ENCODE data around the gene ELP4.

ELP4 gene

DNA sequence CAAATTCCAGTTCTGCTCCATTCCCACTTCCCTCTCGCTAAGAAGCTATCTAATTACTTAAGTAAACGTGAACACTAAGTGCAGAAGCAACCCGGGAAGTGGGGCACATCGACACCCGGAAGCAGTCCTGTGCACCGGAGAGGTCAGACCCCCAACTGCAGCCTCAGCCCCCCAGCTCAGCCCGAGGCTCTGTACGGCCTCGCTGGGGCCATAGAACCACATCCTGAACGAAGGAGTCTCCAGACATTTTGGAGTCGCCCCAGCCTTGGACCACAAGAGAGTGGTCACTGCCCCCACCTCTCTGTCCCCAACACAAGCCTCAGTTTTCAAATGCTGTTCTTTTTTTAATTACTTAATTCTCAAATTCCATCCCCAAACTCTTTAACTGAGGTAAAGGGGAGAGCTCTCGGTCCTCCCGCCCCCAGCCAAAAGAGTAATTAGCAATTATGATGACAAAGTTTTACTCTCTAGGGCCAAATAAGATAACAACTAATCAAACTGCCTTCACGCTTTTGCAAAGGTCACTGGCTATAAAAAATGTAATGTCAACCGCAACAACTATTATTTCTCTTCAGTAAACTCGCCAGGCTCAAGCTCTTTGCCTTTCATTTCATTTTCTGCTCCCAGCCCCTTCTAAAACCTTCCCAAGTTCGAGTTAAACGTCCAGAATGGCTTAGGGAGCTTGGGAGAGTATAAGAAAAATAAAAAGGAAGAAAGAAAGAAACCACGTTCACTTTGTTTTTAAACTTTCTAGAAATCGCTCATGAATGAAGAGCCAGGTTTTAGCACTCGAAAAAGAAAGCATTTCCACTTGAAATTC, 299.4 kb downstream of the ELP4 start:
- no peak for DNase-seq (ENCODE audit: extremely low read depth in 1 of 2, low read depth in 1 of 2)

DNA sequence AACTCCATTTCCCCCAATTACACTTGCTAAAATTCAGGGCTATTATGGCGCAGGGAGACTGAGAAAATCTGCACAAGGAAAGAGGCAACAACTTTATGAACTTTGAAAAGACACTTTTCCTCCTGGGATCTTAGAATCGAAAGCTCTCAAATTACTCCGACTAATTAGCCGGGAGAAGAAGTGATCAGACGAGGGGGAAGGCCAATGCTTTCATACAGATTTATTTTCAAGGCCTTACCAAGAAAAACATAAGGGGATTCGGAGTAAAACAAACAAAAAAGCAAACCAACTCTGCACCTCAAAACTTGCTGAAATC, 299.9 kb downstream of the ELP4 start:
- no peak for DNase-seq (ENCODE audit: extremely low read depth in 1 of 2, low read depth in 1 of 2)

DNA sequence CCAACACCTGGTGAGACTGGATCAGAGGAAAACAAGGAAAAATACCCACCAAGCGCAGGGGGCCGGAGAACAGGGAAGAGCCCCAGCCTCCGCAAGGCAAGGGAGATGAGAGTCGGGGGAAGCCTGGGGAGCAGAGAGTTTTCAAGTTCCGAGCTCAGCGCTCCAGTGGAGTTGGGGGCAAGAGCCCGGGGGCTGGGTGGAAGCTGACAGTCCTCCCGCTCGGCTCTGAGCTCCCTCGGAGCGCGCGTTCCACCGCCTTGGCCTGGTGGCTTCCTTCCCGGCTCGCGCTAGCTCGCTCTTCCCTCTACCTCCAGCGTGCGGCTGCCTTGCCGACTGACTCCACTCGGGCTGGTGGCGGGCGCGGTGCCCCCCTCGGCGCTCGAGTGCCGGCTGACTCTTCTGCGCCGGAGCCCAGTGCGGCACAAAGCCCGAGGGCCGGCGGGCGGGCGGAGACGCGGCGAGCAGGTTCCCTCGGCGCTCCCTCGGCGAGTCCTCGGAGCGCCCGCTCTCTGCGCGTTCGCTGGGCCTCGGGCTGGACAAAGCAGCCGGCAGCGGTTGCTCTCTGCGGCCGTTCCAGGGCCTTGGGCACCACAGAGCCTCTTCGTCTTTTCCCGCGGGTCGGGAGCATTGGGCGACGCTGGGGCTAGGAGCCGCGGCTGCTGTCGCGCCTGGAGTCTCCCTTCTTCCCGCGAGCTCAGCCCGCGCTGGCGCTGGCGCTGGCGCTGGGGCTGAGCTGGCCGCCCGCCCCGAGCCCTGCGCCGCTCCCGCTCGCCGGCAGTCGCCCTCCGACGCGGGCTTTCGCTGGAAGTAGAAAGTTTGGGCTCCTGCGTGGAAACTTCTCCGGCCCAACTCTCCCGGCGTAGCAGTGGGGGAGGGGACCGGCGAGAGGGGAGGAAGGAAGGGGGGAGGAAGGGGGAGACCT, 300.6 kb downstream of the ELP4 start:
- no peak for DNase-seq (ENCODE audit: extremely low read depth in 1 of 2, low read depth in 1 of 2)

DNA sequence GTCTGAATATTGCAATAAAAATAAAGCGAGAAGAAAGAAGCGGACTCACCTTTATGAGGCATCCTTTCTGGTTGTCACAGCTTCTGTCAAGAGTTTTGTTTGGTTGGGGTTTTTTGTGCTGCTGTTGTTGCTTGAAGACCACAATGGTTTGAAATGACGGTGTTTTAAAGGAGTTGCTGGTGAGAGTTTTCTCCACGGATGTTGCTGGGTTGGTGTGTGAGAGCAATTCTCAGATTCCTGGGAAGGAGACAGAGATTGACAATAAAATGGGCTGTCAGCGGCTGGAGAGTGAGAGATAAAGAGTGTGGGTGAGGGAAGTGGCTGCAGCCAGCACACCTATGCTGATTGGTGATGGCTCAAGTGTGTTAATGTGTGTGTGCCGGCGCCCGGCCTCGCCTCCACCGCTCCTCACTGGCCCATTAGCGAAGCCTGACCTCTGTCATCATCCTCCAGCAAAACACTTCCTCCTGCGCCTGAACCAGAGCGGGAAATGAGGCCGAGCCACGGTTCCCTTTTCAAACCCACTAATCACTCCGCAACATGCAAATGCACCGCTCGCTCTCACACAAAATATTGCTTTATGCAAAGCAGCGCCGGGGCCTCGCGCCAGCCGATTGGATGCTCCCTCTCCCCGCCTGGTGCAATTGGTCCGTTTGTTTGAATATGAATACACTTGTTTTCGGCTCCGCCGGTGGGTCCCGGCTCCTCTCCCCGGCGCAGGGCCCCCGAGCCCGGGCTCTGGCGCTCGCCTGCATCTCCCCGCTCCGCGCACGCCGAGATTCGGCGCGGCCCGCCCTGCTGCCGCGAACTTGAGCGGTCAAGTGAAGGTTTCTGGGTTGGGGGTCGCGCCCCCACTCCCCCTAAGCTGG, 301.4 kb downstream of the ELP4 start, which contains the start of gene PAX6:
PAX6 (minus strand) TSS at position 544 of the 869 bp plus-strand sequence. CDS start 4,911 bp downstream, outside the sequence.
- DNase-seq (ENCODE audit: extremely low read depth in 1 of 2, low read depth in 1 of 2), result no peak

DNA sequence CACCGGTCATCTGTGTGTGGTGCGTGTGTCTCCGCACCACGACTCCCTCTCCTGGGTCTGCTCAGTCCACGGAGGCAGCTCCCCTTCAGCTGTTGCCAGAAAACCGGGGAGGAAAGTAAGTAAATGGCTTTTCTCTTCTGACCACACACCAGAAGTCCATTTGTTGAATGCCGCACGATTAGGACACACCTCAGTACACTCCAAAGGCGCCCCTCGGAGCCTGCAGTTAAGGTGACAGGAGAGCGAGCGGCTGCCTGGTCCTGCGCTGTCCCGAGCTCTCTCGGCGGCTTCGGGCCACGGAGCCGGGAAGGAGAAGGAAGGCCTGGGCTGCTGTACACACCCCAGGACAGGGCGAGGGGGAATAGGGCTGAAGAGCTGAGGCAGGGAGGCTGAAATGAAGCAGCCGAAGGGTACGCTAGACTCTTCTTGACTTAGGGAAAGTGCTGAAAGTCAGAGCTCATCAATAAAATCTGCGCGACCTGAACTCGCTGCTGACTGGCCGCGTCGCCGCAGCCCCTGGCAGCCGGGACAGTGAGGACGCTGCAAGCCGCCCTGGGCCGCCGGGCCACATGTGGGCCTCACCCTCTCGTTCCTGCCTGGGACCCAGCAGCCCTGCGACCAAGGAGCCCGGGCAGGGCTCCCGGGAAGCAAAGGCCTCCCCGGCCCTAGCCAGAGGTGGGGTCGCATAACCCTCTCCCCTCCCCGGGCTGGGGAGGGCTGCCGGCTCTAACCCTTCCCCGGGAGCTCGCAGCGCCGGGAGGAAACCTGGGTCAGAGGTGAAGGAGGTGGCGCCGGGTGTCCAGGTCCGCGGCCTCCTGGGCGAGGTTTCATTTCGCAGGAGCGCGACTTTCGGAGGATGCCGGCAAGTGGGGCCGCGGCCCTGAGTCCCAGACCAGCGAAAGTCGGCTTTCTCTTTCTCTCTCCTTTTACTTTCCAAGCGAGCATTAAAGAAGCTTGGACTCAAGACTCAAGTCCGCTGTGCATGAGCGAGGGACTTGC, 303.1 kb downstream of the ELP4 start:
- DNase-seq (ENCODE audit: extremely low read depth in 1 of 2, low read depth in 1 of 2), result no peak

DNA sequence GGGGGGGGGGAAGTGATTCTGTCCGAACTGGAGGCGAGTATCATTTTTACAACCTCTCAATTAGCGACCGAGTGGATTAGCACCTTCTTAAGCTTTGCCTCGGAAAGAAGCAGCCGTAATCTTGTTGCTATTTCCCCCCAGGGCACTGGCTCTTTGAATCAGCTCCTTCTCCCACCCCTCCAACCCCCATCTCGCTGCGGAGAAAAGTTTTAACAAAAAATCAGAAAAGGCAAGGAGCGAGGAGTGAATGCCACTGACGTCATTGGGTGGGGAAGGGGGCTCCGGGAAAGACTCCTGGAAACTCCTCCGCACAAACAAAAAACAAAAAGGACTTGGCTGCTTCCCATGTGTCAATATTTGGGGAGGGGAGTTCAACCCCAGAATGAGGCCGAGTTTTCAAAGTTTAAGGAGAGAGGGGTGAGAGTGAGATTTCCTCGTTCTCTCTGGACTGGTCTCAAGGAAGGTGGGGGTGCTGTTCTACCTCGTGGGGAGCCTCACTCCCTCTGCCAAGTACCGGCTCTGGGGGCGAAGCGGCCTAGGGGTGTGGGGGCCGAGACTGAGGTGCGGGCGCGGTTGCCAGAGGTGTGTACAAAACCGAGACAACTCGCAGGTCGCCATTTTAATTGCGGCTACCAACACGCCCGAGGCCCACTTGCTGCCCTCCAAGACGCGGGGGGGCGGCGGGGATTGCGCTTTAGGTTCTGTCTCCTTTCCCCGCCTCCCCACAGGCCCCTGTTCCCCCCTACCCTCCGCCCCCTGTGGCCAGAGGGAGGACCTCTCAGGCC, 304.0 kb downstream of the ELP4 start:
- no peak for DNase-seq (ENCODE audit: extremely low read depth in 1 of 2, low read depth in 1 of 2)

DNA sequence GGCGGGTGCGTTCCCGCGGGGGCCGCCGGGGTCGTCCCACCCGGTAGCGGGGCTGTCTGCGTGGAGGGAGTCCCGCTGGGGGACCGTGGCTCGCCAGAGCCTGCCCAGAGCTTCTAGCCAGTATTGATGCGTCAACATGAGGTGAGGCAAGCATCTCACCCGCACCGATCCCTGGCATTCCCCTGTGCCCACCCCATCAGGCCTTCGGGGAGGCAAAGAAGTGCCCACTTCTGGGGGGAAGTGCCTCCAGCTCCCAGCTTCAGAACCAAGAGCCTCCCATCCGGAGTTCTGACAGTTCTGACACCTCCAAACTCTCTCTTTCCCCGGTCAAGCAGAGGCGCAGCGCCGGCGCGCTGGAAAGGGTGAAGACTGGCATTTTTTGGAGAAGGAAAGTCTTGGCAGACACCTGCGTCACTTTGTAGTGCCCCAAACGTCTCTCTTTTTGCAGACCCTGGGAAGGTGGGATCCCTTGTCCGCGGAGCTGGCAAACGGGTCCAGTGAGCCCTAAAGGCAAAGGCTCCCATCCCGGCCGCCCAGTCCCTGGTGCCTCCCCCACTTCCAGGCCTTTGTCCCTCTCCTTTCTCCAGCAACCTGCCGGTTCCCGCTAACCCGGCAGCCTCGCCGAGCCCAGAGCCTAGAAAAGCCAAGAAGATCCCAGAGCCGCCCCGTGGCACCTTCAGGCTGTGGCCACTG, 304.8 kb downstream of the ELP4 start:
- no peak for DNase-seq (ENCODE audit: extremely low read depth in 1 of 2, low read depth in 1 of 2)

DNA sequence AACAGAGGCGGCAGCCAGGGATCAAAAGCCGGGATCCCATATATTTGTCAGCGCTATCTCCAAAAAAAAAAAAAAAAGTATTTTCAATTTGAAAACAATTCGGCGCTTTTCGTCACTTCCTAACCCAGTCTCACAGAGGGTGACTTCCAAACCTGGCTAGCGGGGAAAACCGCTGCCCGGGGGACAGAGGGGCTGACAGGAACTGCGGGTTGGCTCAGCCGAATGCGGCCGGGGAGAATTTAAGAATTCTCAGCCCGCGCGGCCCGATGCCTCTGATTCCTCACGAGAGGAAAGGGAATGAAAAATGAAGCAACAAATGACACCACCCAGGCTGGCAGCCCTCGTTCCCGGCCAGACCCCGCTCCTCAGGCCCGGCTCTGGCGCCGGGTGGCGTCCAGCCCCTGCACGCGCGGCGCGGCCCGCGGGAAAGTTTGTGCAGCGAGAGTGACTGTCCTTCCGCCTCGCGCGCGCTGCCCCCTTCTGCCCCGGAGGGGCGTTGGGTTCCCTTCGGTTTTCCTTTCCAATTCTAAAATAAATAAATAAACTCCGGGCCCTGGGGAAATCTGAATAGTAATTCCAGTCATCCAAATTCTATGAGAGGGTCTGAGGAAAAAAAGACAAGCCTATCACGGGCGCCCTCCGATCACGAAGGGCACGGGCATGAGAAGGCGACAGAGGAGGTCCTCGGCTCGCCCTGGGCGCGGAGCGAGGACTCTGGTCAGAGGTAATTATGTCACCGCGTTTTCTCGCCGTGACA, 306.3 kb downstream of the ELP4 start:
- no peak for DNase-seq (ENCODE audit: extremely low read depth in 1 of 2, low read depth in 1 of 2)

DNA sequence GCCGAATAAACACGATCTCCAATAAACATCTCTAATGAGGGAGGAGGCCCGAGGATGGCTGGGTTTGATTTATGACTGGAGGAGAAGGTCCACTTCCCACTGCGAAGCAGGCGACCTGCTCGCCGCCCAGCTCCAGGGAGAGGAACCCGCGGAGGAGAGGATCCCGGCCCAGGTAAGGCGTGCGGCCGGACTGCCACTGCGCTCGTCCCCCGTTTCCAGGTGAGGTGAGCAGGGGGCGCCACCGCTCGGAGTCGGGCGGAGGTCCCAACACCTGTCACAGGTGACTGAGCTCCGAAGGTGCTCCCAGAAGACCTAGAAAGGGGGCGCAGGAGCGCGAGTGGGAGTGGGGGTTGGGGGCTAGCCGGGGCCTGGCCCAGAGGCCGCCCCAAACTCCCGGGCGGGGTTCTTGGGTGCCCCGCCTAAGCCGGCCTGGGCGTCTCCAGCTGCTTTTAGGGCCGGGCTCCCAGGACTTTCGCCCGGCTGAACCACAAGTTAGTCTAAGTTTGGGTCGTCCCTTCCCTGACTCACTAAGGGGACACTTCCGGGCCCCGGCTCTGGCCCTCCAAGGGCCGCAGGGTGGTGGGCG, 307.0 kb downstream of the ELP4 start:
- no peak for DNase-seq (ENCODE audit: extremely low read depth in 1 of 2, low read depth in 1 of 2)

DNA sequence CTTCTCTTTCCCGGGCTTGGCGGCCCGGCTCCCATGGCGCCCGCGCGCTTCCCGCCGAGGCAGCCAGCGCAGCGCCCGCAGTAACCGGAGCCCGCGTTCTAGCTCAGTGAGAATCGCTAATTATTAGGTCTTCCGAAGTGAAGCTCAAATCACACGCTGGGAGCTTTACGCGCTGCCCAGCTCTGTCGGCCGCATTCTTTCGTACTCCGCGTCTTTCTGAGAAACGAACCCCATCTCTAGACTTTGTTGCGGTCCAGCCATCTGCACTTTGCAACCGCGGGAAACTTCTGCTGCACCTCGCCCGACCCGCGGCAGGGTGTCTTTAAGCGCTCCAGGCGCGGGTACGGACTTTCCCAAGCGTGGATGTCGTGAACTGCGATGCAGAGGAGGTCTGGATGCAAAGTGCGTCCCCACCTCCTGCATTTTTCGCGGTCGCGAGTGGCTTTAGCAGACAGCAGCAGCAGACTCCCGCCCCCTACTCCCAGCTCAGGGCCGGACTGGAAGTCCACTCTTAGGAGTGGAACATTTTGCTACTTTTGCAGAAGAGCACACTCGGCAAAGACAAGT, 307.6 kb downstream of the ELP4 start:
- no peak for DNase-seq (ENCODE audit: extremely low read depth in 1 of 2, low read depth in 1 of 2)

DNA sequence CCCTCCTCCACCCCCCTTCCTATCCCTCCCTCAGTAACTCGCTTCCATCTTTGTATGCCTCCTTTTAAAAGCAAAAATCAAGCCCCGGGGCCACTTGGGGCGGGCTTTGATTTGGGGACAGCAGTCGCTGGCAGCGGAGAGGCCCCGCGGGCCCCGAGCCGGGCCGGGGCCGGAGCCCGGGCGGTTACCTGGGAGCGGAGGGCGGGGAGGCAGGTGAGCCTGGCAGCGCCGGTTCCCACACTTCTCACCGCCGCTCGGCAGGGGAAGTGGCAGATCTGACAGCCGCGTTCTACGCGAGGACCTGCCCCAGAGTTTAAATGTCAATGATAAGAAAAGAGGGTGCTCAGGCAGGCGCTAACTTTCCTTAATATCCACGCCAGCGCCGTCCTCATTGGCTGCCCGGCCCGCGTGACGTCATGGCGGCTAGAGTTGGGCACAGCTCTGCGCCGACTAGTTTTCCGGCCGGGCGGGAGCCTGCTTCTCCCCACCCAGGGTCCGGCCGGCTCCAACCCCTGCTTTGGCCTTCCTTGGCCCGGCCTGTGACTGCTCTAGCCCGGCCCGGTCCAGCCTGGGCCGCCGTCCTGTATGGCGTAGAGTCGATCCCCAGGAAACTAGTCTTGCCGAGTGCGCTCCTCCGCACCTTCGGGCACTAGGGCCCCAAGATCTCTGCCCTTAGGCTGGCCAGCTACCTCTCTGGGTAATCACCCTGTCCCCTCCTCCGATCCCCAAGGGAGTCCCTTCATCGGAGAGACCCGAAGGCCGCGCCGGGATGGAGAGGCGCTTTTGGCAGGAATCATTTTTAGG, 308.3 kb downstream of the ELP4 start:
- DNase-seq (ENCODE audit: extremely low read depth in 1 of 2, low read depth in 1 of 2), result no peak

DNA sequence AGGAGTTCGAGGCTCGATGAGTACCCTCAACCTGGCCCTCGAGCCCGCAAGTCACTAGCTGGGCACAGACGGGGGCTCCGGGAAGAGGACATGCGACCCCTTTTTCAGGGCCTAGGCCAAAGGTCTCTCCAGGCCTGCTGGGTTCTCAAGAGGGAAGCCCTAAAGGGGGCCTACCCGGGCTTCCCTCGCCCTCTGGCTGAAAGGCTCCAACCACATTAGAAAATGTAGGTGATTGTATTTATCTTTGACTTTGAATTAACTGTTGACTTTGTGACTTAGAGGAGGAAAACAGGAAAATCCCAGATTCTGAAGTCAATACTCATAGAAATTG, 308.8 kb downstream of the ELP4 start:
- DNase-seq (ENCODE audit: extremely low read depth in 1 of 2, low read depth in 1 of 2), result no peak

DNA sequence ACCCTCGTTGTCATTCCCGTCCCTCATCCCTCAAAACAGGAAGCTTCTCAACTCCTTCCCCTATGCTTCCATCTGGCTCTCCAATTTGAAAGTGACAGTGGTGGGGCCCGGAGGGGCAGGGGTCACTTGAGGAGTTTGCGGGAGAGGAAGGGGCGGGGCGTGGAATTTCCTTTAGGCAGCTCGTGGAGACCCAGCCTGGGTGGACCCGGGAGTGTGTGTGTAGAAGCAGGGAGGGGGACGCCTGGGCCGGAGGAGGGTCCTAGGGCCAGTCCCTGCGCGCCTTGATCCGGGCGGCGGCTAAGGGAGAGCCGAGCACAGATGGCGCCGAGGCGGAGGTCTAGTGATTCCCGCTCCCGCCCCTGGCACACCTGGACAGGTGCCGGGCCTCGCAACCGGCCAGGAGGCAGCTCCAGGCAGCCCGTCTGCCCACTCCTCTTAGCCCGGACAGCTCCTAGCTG, 309.3 kb downstream of the ELP4 start:
- no peak for DNase-seq (ENCODE audit: extremely low read depth in 1 of 2, low read depth in 1 of 2)

DNA sequence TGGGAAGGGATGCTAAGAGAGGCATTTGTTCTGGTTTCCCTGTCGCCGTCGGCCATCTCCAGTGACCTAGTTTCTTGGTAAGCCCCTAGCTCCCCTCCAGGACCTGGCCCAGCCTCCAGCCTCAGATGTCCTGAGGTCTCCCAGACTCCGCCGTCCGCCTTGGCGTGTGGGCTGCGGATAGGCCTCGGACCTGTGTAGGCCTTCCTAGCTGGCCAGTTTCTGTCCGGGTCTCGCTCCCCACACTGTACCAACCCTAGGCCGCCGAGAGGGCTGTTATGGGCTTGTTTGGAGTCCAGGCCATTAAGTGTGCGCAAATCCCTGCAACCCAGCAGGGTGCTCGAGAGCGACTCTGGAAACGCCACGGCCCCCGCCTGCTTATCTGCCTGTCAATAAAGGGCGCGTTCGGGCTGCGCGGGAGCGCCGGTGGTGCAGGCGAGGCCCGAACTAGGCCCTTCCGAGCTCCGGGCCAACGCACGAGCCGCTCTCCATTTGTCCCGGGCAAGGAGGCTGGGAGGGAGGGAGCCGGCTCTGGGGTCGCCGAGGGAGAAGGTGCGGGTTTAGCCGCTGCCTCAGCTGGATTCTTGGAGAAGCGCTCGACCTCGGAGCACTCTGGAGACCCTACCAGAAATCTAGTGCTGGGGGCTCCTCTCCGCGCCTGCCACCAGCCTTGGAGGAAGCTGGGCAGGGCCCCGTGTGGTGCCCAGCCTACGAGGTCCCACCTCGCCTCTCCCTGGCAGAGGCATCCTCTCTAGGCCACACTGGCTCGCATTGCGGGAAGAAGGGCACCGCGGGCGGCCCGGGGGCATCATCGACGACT, 310.3 kb downstream of the ELP4 start:
- DNase-seq (ENCODE audit: extremely low read depth in 1 of 2, low read depth in 1 of 2), result no peak

DNA sequence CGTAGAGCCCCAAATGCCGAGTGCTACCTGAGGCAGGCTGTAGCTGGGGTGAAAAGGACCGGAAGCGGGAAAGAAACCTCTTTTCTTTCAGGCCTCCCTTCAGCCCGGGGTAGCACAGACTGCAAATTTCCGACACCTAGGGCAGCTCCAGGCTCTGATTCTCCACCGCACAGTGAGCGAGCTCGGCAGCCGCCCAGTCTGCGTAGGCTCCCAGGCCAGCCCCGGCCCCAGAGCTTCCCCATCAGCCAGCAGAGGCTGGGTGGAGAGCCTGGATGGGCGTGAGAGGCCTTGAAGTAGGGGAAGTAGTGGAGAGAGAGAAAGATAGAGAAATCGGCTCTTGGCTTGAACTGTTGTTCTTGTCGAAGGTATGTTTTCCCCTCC, 310.9 kb downstream of the ELP4 start:
- no peak for DNase-seq (ENCODE audit: extremely low read depth in 1 of 2, low read depth in 1 of 2)
